DMS 273 (cell line): ENCODE results near the gene SMARCE1.

Experiments
- DNase-seq: peaks from one replicate; lab custom pipeline; 2025; ENCODE audit not compliant: unreplicated experiment; lab: John Stamatoyannopoulos, UW

SMARCE1 gene

GRCh38 chr17:40646791-40647623 lies 611 bp downstream of the SMARCE1 start:
- peak; percentile 18 for DNase-seq

GRCh38 chr17:40645943-40646342 lies 1.7 kb downstream of the SMARCE1 start:
- no peak for DNase-seq

- DNase-seq = no peak
These were observed 2.3 kb downstream of the SMARCE1 start for GRCh38 chr17:40645291-40645690.

GRCh38 chr17:40637931-40638330 lies 9.7 kb downstream of the SMARCE1 start:
- no peak for DNase-seq

GRCh38 chr17:40633871-40634270 lies 13.7 kb downstream of the SMARCE1 start:
- DNase-seq = no peak

- no peak for DNase-seq
These were observed 15.4 kb downstream of the SMARCE1 start for GRCh38 chr17:40632216-40632615.

- DNase-seq = no peak
These were observed 17.8 kb downstream of the SMARCE1 start for GRCh38 chr17:40629842-40630241.

GRCh38 chr17:40625311-40625710 lies 22.3 kb downstream of the SMARCE1 start:
- no peak for DNase-seq

GRCh38 chr17:40623419-40624210 lies 24.0 kb downstream of the SMARCE1 start:
- no peak for DNase-seq

GRCh38 chr17:40622509-40622928 lies 25.1 kb downstream of the SMARCE1 start:
- DNase-seq = no peak

GRCh38 chr17:40621578-40621977 lies 26.0 kb downstream of the SMARCE1 start:
- no peak for DNase-seq

- no peak for DNase-seq
These were observed 26.6 kb downstream of the SMARCE1 start for GRCh38 chr17:40621019-40621418.

GRCh38 chr17:40618754-40619625 lies 28.6 kb downstream of the SMARCE1 start:
- DNase-seq = no peak

GRCh38 chr17:40617678-40618240 lies 29.9 kb downstream of the SMARCE1 start:
- peak; percentile 6 for DNase-seq

- no peak for DNase-seq
These were observed 31.0 kb downstream of the SMARCE1 start for GRCh38 chr17:40616592-40616991.

GRCh38 chr17:40615841-40616476 lies 31.7 kb downstream of the SMARCE1 start:
- DNase-seq = no peak

GRCh38 chr17:40615068-40615840 lies 32.4 kb downstream of the SMARCE1 start:
- DNase-seq = peak; percentile 64

GRCh38 chr17:40614431-40615067 lies 33.1 kb downstream of the SMARCE1 start:
- DNase-seq = no peak
